Neural progenitor cell (in vitro differentiated cells): Measurements from ENCODE around the gene HBG2.

ENCODE experiments used
- EZH2 ChIP-seq: fragments of 200-600 bp; sonication (generic); IDR thresholded peaks from 2 replicates; pipeline ENCODE4 v1.6.1; 2017; ENCODE audit warnings: antibody characterized with exemption, mild to moderate bottlenecking, moderate library complexity
- EZH2phosphoT487 ChIP-seq: fragments of 200-600 bp; sonication (generic); IDR thresholded peaks from 2 replicates; pipeline ENCODE4 v1.6.1; 2017; ENCODE audit warnings: antibody characterized with exemption
- TF ChIP-seq, protein P1 (sequence below): fragments of 200-600 bp; sonication (generic); IDR thresholded peaks from 2 replicates; pipeline ENCODE4 v1.5.1; 2017; ENCODE audit warnings: antibody characterized with exemption, mild to moderate bottlenecking

DNA sequence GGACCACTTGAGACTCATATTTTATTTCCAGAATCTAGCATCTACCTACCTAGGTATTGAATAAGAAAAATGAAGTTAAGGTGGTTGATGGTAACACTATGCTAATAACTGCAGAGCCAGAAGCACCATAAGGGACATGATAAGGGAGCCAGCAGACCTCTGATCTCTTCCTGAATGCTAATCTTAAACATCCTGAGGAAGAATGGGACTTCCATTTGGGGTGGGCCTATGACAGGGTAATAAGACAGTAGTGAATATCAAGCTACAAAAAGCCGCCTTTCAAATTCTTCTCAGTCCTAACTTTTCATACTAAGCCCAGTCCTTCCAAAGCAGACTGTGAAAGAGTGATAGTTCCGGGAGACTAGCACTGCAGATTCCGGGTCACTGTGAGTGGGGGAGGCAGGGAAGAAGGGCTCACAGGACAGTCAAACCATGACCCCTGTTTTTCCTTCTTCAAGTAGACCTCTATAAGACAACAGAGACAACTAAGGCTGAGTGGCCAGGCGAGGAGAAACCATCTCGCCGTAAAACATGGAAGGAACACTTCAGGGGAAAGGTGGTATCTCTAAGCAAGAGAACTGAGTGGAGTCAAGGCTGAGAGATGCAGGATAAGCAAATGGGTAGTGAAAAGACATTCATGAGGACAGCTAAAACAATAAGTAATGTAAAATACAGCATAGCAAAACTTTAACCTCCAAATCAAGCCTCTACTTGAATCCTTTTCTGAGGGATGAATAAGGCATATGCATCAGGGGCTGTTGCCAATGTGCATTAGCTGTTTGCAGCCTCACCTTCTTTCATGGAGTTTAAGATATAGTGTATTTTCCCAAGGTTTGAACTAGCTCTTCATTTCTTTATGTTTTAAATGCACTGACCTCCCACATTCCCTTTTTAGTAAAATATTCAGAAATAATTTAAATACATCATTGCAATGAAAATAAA is 29.8 kb downstream of the HBG2 start:
- TF ChIP-seq, protein P1, sequence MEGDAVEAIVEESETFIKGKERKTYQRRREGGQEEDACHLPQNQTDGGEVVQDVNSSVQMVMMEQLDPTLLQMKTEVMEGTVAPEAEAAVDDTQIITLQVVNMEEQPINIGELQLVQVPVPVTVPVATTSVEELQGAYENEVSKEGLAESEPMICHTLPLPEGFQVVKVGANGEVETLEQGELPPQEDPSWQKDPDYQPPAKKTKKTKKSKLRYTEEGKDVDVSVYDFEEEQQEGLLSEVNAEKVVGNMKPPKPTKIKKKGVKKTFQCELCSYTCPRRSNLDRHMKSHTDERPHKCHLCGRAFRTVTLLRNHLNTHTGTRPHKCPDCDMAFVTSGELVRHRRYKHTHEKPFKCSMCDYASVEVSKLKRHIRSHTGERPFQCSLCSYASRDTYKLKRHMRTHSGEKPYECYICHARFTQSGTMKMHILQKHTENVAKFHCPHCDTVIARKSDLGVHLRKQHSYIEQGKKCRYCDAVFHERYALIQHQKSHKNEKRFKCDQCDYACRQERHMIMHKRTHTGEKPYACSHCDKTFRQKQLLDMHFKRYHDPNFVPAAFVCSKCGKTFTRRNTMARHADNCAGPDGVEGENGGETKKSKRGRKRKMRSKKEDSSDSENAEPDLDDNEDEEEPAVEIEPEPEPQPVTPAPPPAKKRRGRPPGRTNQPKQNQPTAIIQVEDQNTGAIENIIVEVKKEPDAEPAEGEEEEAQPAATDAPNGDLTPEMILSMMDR = no peak
- TF ChIP-seq EZH2 = no peak
- no peak for TF ChIP-seq EZH2phosphoT487
